GM18511 (cell line): Measurements from ENCODE around the gene TSSC4.

ENCODE experiments used
- ATAC-seq: cut with Tn5 transposase; IDR thresholded peaks from one replicate; pipeline ENCODE4 v1.9.1; 2021; ENCODE audit warnings: mild to moderate bottlenecking, moderate library complexity; ENCODE audit not compliant: unreplicated experiment

The TSSC4 gene

GRCh38 chr11:2446590-2447252, 46.2 kb downstream of the TSSC4 start:
- no peak for ATAC-seq

GRCh38 chr11:2447253-2447950, 46.9 kb downstream of the TSSC4 start:
- no peak for ATAC-seq

GRCh38 chr11:2447951-2448650, 47.6 kb downstream of the TSSC4 start:
- no peak for ATAC-seq

- ATAC-seq: no peak
Measured at GRCh38 chr11:2448661-2449547, 48.4 kb downstream of the TSSC4 start.

GRCh38 chr11:2449548-2450320, 49.2 kb downstream of the TSSC4 start:
- ATAC-seq: no peak

GRCh38 chr11:2450321-2451041, 49.9 kb downstream of the TSSC4 start:
- no peak for ATAC-seq

GRCh38 chr11:2451336-2451735, 50.8 kb downstream of the TSSC4 start:
- ATAC-seq: no peak

GRCh38 chr11:2451916-2452315, 51.4 kb downstream of the TSSC4 start:
- ATAC-seq: no peak

GRCh38 chr11:2452321-2453012, 51.9 kb downstream of the TSSC4 start:
- no peak for ATAC-seq

- ATAC-seq: no peak
Measured at GRCh38 chr11:2453436-2453835, 52.9 kb downstream of the TSSC4 start.
